ENCODE results near the gene ARRB1.

ARRB1 gene

DNA sequence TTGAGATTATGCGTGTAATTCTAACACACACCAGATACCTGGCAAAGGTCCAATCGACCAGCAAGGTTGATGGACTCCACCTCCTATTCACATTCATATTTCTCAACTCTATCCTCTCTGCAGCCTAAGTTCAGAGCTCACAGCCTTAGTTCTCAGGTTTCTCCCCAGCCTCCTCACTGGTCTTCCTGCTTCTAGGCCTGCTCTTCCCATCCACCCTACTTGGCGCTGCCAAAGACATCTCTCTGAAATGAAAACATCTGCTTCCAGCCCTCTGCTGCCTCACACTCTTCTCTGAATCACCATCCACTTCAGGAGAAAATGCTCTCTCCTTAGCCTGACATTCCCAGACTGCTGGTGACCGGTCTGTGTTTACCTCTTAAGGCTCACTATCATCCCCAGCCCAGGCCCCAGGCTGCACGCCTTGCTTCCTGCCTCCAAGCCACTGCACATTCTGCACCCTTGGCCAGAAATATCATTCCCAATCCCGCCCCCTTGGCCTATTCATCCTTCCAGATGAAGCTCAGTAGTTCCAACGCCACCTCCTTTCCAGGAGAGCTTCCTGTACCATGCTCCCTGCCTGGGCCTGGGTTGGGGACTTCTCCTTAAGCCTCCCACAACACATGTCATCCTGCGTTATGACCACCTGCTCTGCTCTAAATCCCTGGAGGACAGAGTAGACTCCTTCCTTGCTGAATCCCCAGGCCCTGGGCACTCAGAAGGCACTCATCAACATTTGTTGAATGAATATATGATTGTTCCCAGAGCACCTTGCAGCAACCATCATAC is 3.5 kb downstream of the ARRB1 start:
- Histone ChIP-seq H3K27me3 (ENCODE audit: insufficient read depth, poor library complexity, severe bottlenecking) (peaks cover 3% of the 10 kb centered on the region), H3K4me3 (ENCODE audit: severe bottlenecking) (no peak overlapping the region), H3K4me1 (ENCODE audit: insufficient read depth, poor library complexity, severe bottlenecking) (no peaks in the 10 kb centered on the region), H3K9me3 (ENCODE audit: severe bottlenecking) (no peaks in the 10 kb centered on the region), H3K27ac (ENCODE audit: poor library complexity, severe bottlenecking) (no peak overlapping the region), H3K36me3 (ENCODE audit: low read depth) (no peaks in the 10 kb centered on the region)
- ATAC-seq (ENCODE audit: low read depth) (no peak), DNase-seq (ENCODE audit: low spot score) (no peak)
- TF ChIP-seq, protein P1, sequence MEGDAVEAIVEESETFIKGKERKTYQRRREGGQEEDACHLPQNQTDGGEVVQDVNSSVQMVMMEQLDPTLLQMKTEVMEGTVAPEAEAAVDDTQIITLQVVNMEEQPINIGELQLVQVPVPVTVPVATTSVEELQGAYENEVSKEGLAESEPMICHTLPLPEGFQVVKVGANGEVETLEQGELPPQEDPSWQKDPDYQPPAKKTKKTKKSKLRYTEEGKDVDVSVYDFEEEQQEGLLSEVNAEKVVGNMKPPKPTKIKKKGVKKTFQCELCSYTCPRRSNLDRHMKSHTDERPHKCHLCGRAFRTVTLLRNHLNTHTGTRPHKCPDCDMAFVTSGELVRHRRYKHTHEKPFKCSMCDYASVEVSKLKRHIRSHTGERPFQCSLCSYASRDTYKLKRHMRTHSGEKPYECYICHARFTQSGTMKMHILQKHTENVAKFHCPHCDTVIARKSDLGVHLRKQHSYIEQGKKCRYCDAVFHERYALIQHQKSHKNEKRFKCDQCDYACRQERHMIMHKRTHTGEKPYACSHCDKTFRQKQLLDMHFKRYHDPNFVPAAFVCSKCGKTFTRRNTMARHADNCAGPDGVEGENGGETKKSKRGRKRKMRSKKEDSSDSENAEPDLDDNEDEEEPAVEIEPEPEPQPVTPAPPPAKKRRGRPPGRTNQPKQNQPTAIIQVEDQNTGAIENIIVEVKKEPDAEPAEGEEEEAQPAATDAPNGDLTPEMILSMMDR (IDR thresholded peaks at IDR 0.05; ENCODE audit: poor library complexity, severe bottlenecking): no peak

DNA sequence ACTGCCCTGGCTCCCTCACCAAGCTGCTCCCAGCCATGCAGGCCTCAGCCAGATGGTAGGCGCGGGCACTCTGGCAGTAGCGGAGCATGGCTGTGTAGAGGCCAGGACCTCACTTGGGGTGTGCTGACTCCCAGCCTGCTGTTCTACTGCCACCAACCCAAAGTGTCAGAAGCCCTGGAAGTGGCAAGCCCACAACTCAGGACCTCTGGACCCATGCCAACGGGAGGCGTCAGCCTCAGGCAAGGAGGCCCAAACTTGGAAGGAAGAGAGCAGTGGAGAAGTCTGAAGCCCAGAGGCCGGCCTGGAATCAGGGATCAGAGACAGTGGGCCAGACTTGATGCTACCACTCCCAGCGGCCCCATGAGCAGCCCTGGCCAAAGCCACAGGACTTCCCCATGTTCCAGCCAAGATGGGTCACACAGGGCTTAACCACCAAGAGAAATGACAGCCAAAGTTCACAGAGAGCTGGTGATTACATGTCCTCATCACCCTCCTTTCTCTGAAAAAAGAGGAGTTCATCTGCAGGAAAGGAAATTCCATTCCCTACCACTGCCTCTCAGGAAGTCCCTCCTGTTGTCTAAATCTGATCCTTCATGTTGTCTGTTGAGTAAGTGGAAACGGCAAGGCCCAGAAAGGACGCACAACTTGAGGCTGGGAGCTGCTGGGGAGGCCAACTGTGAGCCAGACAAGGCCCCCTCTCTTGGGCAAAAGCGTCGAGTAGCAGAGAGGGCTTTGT is 4.4 kb downstream of the ARRB1 start:
- no peak for DNase-seq (ENCODE audit: low spot score)
- Histone ChIP-seq H3K27ac (ENCODE audit: poor library complexity, severe bottlenecking) (no peak overlapping the region), H3K36me3 (ENCODE audit: low read depth) (no peaks in the 10 kb centered on the region), H3K4me1 (ENCODE audit: insufficient read depth, poor library complexity, severe bottlenecking) (no peaks in the 10 kb centered on the region), H3K9me3 (ENCODE audit: severe bottlenecking) (no peaks in the 10 kb centered on the region), H3K27me3 (ENCODE audit: insufficient read depth, poor library complexity, severe bottlenecking) (peaks cover 3% of the 10 kb centered on the region), H3K4me3 (ENCODE audit: severe bottlenecking) (no peak overlapping the region)
- no peak for ATAC-seq (ENCODE audit: low read depth)
- TF ChIP-seq, protein P1 (IDR thresholded peaks at IDR 0.05; ENCODE audit: poor library complexity, severe bottlenecking): no peak

DNA sequence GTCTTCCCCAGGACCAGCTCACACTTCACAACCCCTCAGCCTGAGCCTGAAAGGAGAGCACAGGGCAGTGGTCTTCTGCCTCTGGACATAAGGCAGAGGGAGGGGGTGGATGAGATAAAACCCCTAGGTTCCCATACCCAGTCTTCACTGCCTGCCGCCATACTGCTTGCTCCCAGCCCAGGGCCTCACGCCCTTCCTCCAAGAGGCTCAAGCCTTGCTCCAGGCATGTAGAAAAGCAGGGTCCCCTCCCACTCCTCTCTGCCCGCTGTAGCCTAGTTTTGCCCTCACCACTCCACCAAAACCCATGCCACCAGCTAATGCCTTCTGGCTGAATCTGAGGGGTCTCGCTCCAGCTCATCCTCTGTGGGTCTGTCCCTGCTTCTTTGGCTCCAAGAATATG is 5.2 kb downstream of the ARRB1 start:
- H3K27me3 ChIP-seq (ENCODE audit: insufficient read depth, poor library complexity, severe bottlenecking): peaks cover 3% of the 10 kb centered on the region
- H3K27ac ChIP-seq (ENCODE audit: poor library complexity, severe bottlenecking): no peak overlapping the region
- DNase-seq (ENCODE audit: low spot score) (no peak), ATAC-seq (ENCODE audit: low read depth) (no peak)
- H3K9me3 ChIP-seq (ENCODE audit: severe bottlenecking): no peaks in the 10 kb centered on the region
- H3K4me3 ChIP-seq (ENCODE audit: severe bottlenecking): no peak overlapping the region
- no peaks in the 10 kb centered on the region for H3K4me1 ChIP-seq (ENCODE audit: insufficient read depth, poor library complexity, severe bottlenecking)
- TF ChIP-seq, protein P1 (IDR thresholded peaks at IDR 0.05; ENCODE audit: poor library complexity, severe bottlenecking): no peak
- no peaks in the 10 kb centered on the region for H3K36me3 ChIP-seq (ENCODE audit: low read depth)

DNA sequence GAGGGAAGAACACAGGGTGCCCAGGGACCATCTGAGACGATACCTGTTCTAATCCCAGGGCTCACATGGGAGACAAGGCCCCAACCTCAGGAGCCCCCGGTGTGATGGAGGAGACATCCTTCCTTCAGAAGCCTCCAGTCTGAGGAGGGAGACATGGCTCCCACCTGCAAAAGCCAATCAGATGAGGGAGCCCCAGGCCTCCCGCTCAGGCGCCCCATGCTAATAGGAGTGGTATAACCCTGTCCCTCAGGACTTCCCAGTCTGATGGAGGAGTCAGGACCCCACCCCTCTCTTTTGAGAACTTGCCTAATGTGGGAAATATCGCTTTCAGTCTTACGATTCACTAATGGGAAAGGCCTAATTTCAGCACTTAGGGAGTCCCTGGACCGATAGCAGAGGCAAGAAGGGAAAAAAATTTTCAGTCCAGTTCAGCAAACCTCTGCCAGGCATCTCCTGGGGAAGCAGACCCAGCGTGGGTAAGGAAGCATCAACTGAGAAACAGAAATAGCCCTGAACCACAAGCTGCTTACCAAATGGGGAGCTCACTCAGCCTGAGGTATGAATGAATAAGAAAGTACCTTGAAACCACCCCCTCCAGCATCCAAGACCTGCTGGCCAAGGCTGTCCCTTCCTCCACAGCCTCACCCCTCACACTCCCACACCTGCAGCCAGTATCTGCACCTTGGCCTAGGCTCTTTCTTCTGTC is 5.9 kb downstream of the ARRB1 start:
- H3K36me3 ChIP-seq (ENCODE audit: low read depth): no peaks in the 10 kb centered on the region
- H3K27me3 ChIP-seq (ENCODE audit: insufficient read depth, poor library complexity, severe bottlenecking): no peaks in the 10 kb centered on the region
- no peak overlapping the region for H3K4me3 ChIP-seq (ENCODE audit: severe bottlenecking)
- ATAC-seq (ENCODE audit: low read depth): no peak
- no peak overlapping the region for H3K27ac ChIP-seq (ENCODE audit: poor library complexity, severe bottlenecking)
- TF ChIP-seq, protein P1 (IDR thresholded peaks at IDR 0.05; ENCODE audit: poor library complexity, severe bottlenecking): no peak
- H3K9me3 ChIP-seq (ENCODE audit: severe bottlenecking): no peaks in the 10 kb centered on the region
- no peaks in the 10 kb centered on the region for H3K4me1 ChIP-seq (ENCODE audit: insufficient read depth, poor library complexity, severe bottlenecking)
- no peak for DNase-seq (ENCODE audit: low spot score)
